ENCODE measurements around the gene CRY2.
"Not testable (repeated sequence)": the region's sequence is repeated elsewhere in the genome, so short reads cannot be mapped to it uniquely, and the experiment has no call there.

The CRY2 gene

GRCh38 chr11:45900175-45900800 is 53.0 kb downstream of the CRY2 start:
- Mint-ChIP-seq H3K4me3 (peak overlapping the region; percentile 79), H3K27ac (peak overlapping the region; percentile 92)
- H3K9me3 Mint-ChIP-seq; H3K36me3 Mint-ChIP-seq; DNase-seq (ENCODE audit: low spot score in 2 of 2); ATAC-seq (ENCODE audit: low read depth); H3K4me1 Mint-ChIP-seq; H3K27me3 Mint-ChIP-seq: not testable (repeated sequence)

GRCh38 chr11:45900916-45901617 is 53.8 kb downstream of the CRY2 start:
- H3K27me3 Mint-ChIP-seq = peaks cover 6% of the 10 kb centered on the region
- H3K9me3 Mint-ChIP-seq = no peaks in the 10 kb centered on the region
- no peak for DNase-seq (ENCODE audit: low spot score in 2 of 2)
- no peak for ATAC-seq (ENCODE audit: low read depth)
- peak overlapping the region; percentile 50 for H3K4me3 Mint-ChIP-seq
- H3K4me1 Mint-ChIP-seq = peaks cover 8% of the 10 kb centered on the region
- H3K27ac Mint-ChIP-seq = no peak overlapping the region
- H3K36me3 Mint-ChIP-seq = no peaks in the 10 kb centered on the region

- Mint-ChIP-seq H3K4me1 (peaks cover 11% of the 10 kb centered on the region), H3K4me3 (no peak overlapping the region), H3K9me3 (no peaks in the 10 kb centered on the region), H3K36me3 (no peaks in the 10 kb centered on the region), H3K27me3 (peaks cover 6% of the 10 kb centered on the region), H3K27ac (no peak overlapping the region)
- no peak for ATAC-seq (ENCODE audit: low read depth)
- no peak for DNase-seq (ENCODE audit: low spot score in 2 of 2)
These were observed 54.4 kb downstream of the CRY2 start for GRCh38 chr11:45901626-45902025.

GRCh38 chr11:45902452-45903380 is 55.4 kb downstream of the CRY2 start:
- Mint-ChIP-seq H3K4me3 (no peak overlapping the region), H3K9me3 (no peaks in the 10 kb centered on the region), H3K27ac (peak overlapping the region; percentile 62), H3K27me3 (peaks cover 6% of the 10 kb centered on the region), H3K36me3 (no peaks in the 10 kb centered on the region), H3K4me1 (peaks cover 14% of the 10 kb centered on the region)
- DNase-seq (ENCODE audit: low spot score in 2 of 2) (no peak), ATAC-seq (ENCODE audit: low read depth) (no peak)

- no peak overlapping the region for H3K4me3 Mint-ChIP-seq
- ATAC-seq (ENCODE audit: low read depth) = no peak
These were observed 57.1 kb downstream of the CRY2 start for GRCh38 chr11:45904309-45904915.

GRCh38 chr11:45905095-45905494 is 57.8 kb downstream of the CRY2 start:
- Mint-ChIP-seq H3K27ac (no peak overlapping the region), H3K9me3 (no peaks in the 10 kb centered on the region), H3K36me3 (peaks cover 6% of the 10 kb centered on the region), H3K4me3 (no peak overlapping the region), H3K27me3 (peaks cover 3% of the 10 kb centered on the region), H3K4me1 (peaks cover 18% of the 10 kb centered on the region)
- DNase-seq (ENCODE audit: low spot score in 2 of 2) = no peak
- no peak for ATAC-seq (ENCODE audit: low read depth)

More at GRCh38 chr11:45904309-45904915, 57.1 kb downstream of the CRY2 start:
- Mint-ChIP-seq H3K9me3 (no peaks in the 10 kb centered on the region), H3K27me3 (peaks cover 3% of the 10 kb centered on the region), H3K27ac (peak overlapping the region; percentile 4), H3K36me3 (peaks cover 2% of the 10 kb centered on the region), H3K4me1 (peaks cover 18% of the 10 kb centered on the region)
- DNase-seq (ENCODE audit: low spot score in 2 of 2) = no peak

- not testable (repeated sequence) for H3K36me3 Mint-ChIP-seq; H3K27me3 Mint-ChIP-seq; DNase-seq (ENCODE audit: low spot score in 2 of 2); H3K4me3 Mint-ChIP-seq; H3K27ac Mint-ChIP-seq; H3K9me3 Mint-ChIP-seq
- H3K4me1 Mint-ChIP-seq = peaks cover 16% of the 10 kb centered on the region
- peak; percentile 23 for ATAC-seq (ENCODE audit: low read depth)
These were observed 58.3 kb downstream of the CRY2 start for GRCh38 chr11:45905576-45905975.

GRCh38 chr11:45906096-45906682 is 58.9 kb downstream of the CRY2 start:
- Mint-ChIP-seq H3K27me3 (no peaks in the 10 kb centered on the region), H3K9me3 (no peaks in the 10 kb centered on the region), H3K36me3 (peaks cover 12% of the 10 kb centered on the region), H3K4me1 (peaks cover 14% of the 10 kb centered on the region), H3K4me3 (no peak overlapping the region), H3K27ac (no peak overlapping the region)
- no peak for DNase-seq (ENCODE audit: low spot score in 2 of 2)
- ATAC-seq (ENCODE audit: low read depth) = peak; percentile 23

GRCh38 chr11:45906965-45907611 is 59.8 kb downstream of the CRY2 start, which contains the start of gene FREY1:
Gene FREY1 (minus strand): TSS chr11:45907271. CDS start chr11:45907245, 26 bp downstream.
- peak within 1 kb of the TSS; percentile 35 for H3K27ac Mint-ChIP-seq

GRCh38 chr11:45907911-45908370 is 60.7 kb downstream of the CRY2 start:
- Mint-ChIP-seq H3K27me3 (no peaks in the 10 kb centered on the region), H3K27ac (no peak overlapping the region), H3K9me3 (no peaks in the 10 kb centered on the region), H3K36me3 (peaks cover 19% of the 10 kb centered on the region), H3K4me3 (no peak overlapping the region), H3K4me1 (peaks cover 12% of the 10 kb centered on the region)
- no peak for DNase-seq (ENCODE audit: low spot score in 2 of 2)
- ATAC-seq (ENCODE audit: low read depth) = no peak

More at GRCh38 chr11:45906965-45907611, 59.8 kb downstream of the CRY2 start, which contains the start of gene FREY1:
- no peak within 1 kb of the TSS for H3K4me3 Mint-ChIP-seq
- no peaks in the 10 kb centered on the region for H3K27me3 Mint-ChIP-seq
- peaks cover 12% of the 10 kb centered on the region for H3K4me1 Mint-ChIP-seq
- H3K9me3 Mint-ChIP-seq = no peaks in the 10 kb centered on the region
- DNase-seq (ENCODE audit: low spot score in 2 of 2) (no peak), ATAC-seq (ENCODE audit: low read depth) (no peak)
- H3K36me3 Mint-ChIP-seq = peaks cover 19% of the 10 kb centered on the region

GRCh38 chr11:45909594-45910475 is 62.6 kb downstream of the CRY2 start:
- Mint-ChIP-seq H3K9me3 (no peaks in the 10 kb centered on the region), H3K36me3 (peaks cover 26% of the 10 kb centered on the region), H3K27ac (no peak overlapping the region), H3K4me3 (no peak overlapping the region), H3K4me1 (peaks cover 15% of the 10 kb centered on the region), H3K27me3 (no peaks in the 10 kb centered on the region)
- DNase-seq (ENCODE audit: low spot score in 2 of 2) (no peak), ATAC-seq (ENCODE audit: low read depth) (no peak)

- peaks cover 28% of the 10 kb centered on the region for H3K36me3 Mint-ChIP-seq
- ATAC-seq (ENCODE audit: low read depth) = no peak
- H3K27ac Mint-ChIP-seq = no peak overlapping the region
- H3K4me3 Mint-ChIP-seq = no peak overlapping the region
- no peaks in the 10 kb centered on the region for H3K27me3 Mint-ChIP-seq
- H3K9me3 Mint-ChIP-seq = no peaks in the 10 kb centered on the region
- no peak for DNase-seq (ENCODE audit: low spot score in 2 of 2)
- peaks cover 15% of the 10 kb centered on the region for H3K4me1 Mint-ChIP-seq
These were observed 63.3 kb downstream of the CRY2 start for GRCh38 chr11:45910623-45911022.
